H1 (cell line): ENCODE results near the gene ASPDH. TPM values are rescaled to one million over a fixed set of nuclear protein-coding genes. Genes with fewer than 3 reads are reported as not detected.
A peak's percentile ranks its signal among the peaks of the same experiment; 100 is the strongest.

ENCODE experiments used
- KDM5A ChIP-seq: fragments of 200-600 bp; IDR thresholded peaks from 2 replicates; pipeline ENCODE4 v1.7.1; 2012; ENCODE audit warnings: mild to moderate bottlenecking, low read length, inconsistent platforms, mixed read lengths
- SIN3A ChIP-seq, 2 experiments: IDR thresholded peaks in 1 of 2; conservative IDR thresholded peaks in 1 of 2; 2 replicates each; pipeline ENCODE4 v1.6.1; 2011 to 2012; ENCODE audit warnings: low read length in 2 of 2, improper control_type of control experiment in 1 of 2, low read depth in 1 of 2, mild to moderate bottlenecking in 1 of 2
- polyA plus RNA-seq, 7 experiments: library from polyadenylated mRNA; depleted of rRNA in 3 of 7; stranded (reverse) in 5 of 7; unstranded in 2 of 7; fragments of >200 nt in 5 of 7; fragments of 200-250 nt in 2 of 7; gene quantifications; 1 replicate in 5 of 7; 2 replicates in 1 of 7; 4 replicates in 1 of 7; pipeline versions ENCODE4 v1.2.1 to v1.2.3, GENCODE V29; 2011 to 2013; ENCODE audit warnings: missing spikeins in 2 of 7, mixed read lengths in 2 of 7
- total RNA-seq: library from RNA; stranded (reverse); fragmentation: NEBNext Ultra II Directional; extraction: Animal tissue kit (Norgen Biotek cat#: 25700); gene quantifications from 2 replicates; pipeline ENCODE4 v1.2.1, GENCODE V29; 2021

The ASPDH gene
- total and polyA plus RNA-seq, 2 of the 8 experiments (the other 6 are each of a cell fraction or from before 2014, with no cell fraction given): not detected

DNA sequence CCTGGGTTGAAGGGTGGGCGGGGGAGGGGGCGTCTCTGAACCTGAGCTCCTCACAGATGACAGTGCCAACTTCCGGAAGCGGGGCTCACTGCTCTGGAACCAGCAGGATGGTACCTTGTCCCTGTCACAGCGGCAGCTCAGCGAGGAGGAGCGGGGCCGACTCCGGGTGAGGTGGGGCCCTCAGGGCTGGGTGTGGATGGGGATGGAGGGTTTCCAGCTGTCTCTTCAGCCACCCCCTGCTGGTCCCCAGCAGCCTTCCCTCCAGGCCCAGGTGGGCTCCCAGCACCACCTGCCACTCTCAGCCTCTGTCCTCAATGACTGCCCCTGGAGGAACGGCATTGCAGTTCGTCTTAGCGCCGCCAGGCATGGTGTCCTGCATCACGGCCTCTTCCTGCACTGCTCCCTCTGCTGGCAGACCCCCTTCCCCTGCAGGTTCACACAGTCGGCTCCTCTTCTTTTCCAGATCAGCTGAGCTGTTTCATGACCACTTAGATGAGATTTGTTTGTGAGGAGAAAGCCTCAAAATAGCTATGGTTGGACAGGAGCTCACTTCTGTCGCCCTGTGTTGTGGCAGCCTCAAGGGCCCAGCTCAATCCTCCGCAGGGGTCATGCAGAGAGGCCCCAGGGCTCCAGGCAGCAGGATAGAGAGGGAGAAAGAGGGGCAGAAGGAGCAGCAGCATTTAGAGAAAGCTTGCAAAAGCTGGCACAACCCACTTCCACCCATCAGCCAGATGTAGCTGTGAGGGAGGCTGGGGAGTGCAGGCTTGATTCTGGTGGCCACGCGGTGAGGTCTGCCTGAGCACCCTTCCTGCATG lies 34.6 kb downstream of the ASPDH start (continued):
- 0 out of 4 replicates have a peak, but pooled peaks of 1 of the 2 experiments have one; percentile 42 for TF ChIP-seq SIN3A (conservative IDR thresholded peaks at IDR 0.05 in 1 of 2, IDR thresholded peaks at IDR 0.05 in 1 of 2; ENCODE audit: low read depth in 1 of 2, low read length in 2 of 2)
- TF ChIP-seq KDM5A: no peak
